GM18505 (cell line): ENCODE data around the gene UST.

ENCODE experiments used
- ATAC-seq: cut with Tn5 transposase; IDR thresholded peaks from one replicate; pipeline ENCODE4 v1.9.1; 2021; ENCODE audit not compliant: unreplicated experiment
- POLR2A ChIP-seq: IDR thresholded peaks from 4 replicates; pipeline ENCODE4 v1.6.1; 2011; ENCODE audit warnings: borderline replicate concordance; ENCODE audit not compliant: insufficient read depth, insufficient read length; ENCODE audit errors: extremely low read depth

Gene UST

GRCh38 chr6:148713033-148713738 is 33.6 kb upstream of the UST start:
- ATAC-seq = no peak
- TF ChIP-seq POLR2A = no peak

DNA sequence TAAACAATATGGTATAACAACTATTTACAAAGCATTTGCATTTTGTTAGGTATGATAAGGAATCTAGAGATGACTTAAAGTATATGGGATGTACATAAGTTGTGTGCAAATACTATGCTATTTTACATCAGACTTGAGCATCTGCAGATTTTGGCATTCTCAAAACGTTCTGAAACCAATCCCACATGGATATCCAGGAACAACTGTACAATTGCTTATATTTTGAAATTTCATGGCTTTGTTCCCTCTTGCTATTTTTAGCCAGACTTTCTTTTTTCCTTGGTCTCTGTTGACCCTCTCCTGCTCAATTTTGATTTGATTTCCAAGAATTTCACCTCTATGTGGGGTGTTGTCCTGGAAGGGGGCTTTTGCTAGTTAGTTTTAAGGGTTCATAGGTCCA is 32.9 kb upstream of the UST start:
- ATAC-seq = no peak
- TF ChIP-seq POLR2A = no peak

GRCh38 chr6:148716811-148717210 is 30.0 kb upstream of the UST start:
- TF ChIP-seq POLR2A = no peak
- no peak for ATAC-seq

GRCh38 chr6:148720406-148720805 is 26.4 kb upstream of the UST start:
- no peak for ATAC-seq
- TF ChIP-seq POLR2A = no peak

DNA sequence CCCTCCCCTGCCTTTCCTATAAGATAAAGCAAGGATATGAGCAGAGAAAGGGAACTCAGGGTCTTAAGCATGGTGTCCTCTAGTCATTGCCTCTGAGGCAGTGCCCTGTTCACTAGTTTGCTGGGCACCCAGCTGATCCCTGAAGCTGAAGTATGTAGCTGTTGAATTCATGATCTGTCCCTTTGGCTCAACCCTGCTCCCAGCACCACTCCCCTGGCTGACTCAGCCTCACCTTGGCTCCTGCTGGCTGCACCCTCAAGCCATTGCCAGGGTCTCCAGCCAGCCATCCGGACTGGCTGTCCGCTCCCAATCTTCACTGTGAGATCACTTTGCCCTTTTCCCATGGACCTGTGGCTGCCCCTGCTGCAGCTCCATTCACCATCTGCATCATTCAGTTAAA is 25.9 kb upstream of the UST start:
- no peak for ATAC-seq
- TF ChIP-seq POLR2A = no peak

GRCh38 chr6:148723484-148723883 is 23.3 kb upstream of the UST start:
- TF ChIP-seq POLR2A = no peak
- no peak for ATAC-seq

- ATAC-seq = no peak
- no peak for TF ChIP-seq POLR2A
Observed at GRCh38 chr6:148724428-148724827, 22.4 kb upstream of the UST start.

GRCh38 chr6:148727104-148727503 is 19.7 kb upstream of the UST start:
- ATAC-seq = no peak
- TF ChIP-seq POLR2A = no peak

DNA sequence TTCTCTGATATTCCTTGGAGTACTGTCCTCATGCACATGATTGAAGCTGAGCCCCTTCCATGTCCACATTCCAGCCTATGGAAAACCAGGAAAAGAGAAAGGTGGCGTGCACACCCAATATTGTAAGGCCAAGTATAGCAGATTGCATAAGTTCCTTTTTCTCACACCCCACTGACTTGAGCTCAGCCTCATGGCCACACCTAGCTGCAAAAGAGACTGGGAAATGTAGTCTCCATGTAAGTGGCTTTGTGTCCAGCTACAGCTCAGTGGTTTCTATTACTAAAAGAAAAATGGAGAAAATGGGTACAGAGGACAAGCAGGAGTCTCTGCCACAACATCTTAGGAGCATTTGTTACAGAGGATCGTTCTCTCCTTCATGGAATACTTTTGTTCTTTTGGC is 10.8 kb upstream of the UST start:
- ATAC-seq = no peak
- no peak for TF ChIP-seq POLR2A

DNA sequence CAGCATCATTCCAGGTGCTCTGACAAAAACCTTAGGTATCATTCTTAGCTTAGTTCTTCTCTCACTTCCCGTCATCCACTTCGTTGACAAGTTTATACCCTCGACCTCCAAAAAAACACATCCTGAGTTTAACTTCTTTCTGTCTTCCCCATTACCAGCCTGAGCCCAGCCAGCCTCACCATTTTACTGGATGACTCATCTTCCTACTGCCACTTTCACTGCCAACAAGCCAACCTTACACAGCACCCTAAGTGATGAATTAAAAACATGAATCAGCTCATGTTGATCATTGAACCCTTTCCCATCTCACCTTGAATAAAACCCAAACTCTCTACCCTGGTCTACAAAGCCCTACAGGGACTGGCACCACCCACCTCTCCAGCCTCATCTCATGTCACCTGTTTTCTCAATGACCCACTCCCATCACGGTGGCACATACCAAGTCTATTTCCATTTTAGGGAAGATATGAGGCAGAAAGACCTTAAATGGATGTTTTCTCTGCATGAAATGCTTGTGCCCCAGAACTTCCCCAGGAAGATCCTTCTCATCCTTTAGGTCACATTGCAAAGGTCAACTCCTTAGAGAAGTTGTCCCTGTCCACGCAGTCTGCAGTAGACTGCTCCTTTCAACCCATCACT is 9.9 kb upstream of the UST start:
- no peak for TF ChIP-seq POLR2A
- ATAC-seq = no peak

- TF ChIP-seq POLR2A = no peak
- no peak for ATAC-seq
Observed at GRCh38 chr6:148737806-148738205, 9.0 kb upstream of the UST start.

DNA sequence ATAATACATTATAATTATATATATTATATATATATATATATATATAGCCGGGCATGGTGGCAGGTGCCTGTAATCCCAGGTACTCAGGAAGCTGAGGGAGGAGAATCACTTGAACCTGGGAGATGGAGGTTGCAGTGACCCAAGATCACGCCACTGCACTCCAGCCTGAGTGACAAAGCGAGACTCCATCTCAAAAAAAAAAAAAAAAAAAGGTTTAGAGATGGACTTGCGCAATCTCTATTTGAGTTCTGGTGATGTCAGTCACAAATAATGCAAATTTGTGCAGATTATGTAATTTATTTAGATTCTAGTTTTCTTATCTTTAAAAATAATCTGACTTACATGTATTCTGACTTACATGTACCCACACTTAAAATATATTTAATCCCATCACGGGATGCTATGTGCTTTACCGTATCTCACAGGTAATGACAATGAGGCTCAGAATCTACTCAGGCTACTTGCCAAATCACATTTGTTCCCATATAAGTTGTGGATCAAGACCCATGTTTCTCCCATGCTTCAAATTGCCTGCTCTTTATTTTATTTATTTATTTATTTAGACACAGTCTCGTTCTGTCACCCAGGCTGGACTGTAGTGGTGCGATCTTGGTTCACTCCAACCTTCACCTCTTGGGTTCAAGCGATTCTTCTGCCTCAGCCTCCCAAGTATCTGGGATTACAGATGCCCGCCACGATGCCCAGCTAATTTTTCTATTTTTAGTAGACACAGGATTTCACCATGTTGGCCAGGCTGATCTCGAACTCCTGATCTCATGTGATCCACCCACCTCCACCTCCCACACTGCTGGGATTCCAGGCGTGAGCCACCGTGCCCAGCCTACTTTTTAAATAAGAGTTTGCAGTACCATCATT is 7.6 kb upstream of the UST start:
- no peak for ATAC-seq
- TF ChIP-seq POLR2A = no peak

DNA sequence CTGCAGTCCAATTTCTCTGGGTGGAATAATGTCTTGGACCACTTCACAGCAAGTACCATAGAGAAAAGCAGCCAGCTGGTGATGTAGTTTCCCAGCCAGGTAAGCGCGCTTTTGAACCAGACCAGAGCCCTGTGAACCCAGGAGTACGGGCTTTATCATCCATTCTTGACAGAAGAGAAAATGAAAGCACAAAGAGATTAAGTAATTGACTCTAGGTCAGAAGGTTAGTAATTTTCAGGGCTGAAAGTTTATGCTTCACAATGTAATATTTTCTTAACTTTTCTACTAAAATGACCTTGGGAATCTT is 7.1 kb upstream of the UST start:
- ATAC-seq = no peak
- TF ChIP-seq POLR2A = no peak

GRCh38 chr6:148743476-148743875 is 3.4 kb upstream of the UST start:
- TF ChIP-seq POLR2A = no peak
- no peak for ATAC-seq
